ENCODE results near the gene TOMT. TPM values are rescaled to one million over a fixed set of nuclear protein-coding genes. Genes with fewer than 3 reads are reported as not detected.

Gene TOMT
- total and polyA plus RNA-seq, 2 experiments from 2014 or later, result not detected

GRCh38 chr11:72154816-72155215 lies 49.1 kb downstream of the TOMT start:
- no peak overlapping the region for H3K27ac ChIP-seq
- TF ChIP-seq CTCF (IDR thresholded peaks at IDR 0.05; ENCODE audit: low read depth, low read length), result no peak
- no peaks in the 10 kb centered on the region for H3K9me3 ChIP-seq (ENCODE audit: low read depth)
- no peak for DNase-seq (ENCODE audit: low read depth in 1 of 2, low spot score in 1 of 2)
- H3K36me3 ChIP-seq, result no peaks in the 10 kb centered on the region
- H3K4me1 ChIP-seq (ENCODE audit: low read depth), result no peaks in the 10 kb centered on the region
- H3K27me3 ChIP-seq, result peaks cover 8% of the 10 kb centered on the region
- no peak overlapping the region for H3K4me3 ChIP-seq

GRCh38 chr11:72155751-72156150 lies 50.0 kb downstream of the TOMT start:
- TF ChIP-seq CTCF (IDR thresholded peaks at IDR 0.05; ENCODE audit: low read depth, low read length), result no peak
- H3K9me3 ChIP-seq (ENCODE audit: low read depth), result no peaks in the 10 kb centered on the region
- H3K36me3 ChIP-seq, result no peaks in the 10 kb centered on the region
- peaks cover 12% of the 10 kb centered on the region for H3K27me3 ChIP-seq
- H3K27ac ChIP-seq, result no peak overlapping the region
- H3K4me3 ChIP-seq, result no peak overlapping the region
- H3K4me1 ChIP-seq (ENCODE audit: low read depth), result no peaks in the 10 kb centered on the region
- DNase-seq (ENCODE audit: low read depth in 1 of 2, low spot score in 1 of 2), result no peak

- Histone ChIP-seq H3K4me3 (no peak overlapping the region), H3K9me3 (ENCODE audit: low read depth) (no peaks in the 10 kb centered on the region), H3K4me1 (ENCODE audit: low read depth) (no peaks in the 10 kb centered on the region), H3K27ac (no peak overlapping the region), H3K36me3 (no peaks in the 10 kb centered on the region), H3K27me3 (peaks cover 12% of the 10 kb centered on the region)
- DNase-seq (ENCODE audit: low read depth in 1 of 2, low spot score in 1 of 2), result no peak
- no peak for TF ChIP-seq CTCF (IDR thresholded peaks at IDR 0.05; ENCODE audit: low read depth, low read length)
Observed at GRCh38 chr11:72157131-72157530, 51.4 kb downstream of the TOMT start.

Other genes starting within 250 kb of the TOMT start
- not detected in 2 replicates for gene DEFB131B, start 227.5 kb upstream of the TOMT start, total RNA-seq
- not detected in 2 replicates for gene DEFB131B, start 227.5 kb upstream of the TOMT start, polyA plus RNA-seq
- gene XNDC1N, start 177.3 kb upstream of the TOMT start, total RNA-seq, result 8.0 and 8.8 TPM in 2 replicates
- 6.3 and 7.9 TPM in 2 replicates for gene XNDC1N, start 177.3 kb upstream of the TOMT start, polyA plus RNA-seq
- gene RNF121, start 176.9 kb upstream of the TOMT start, total RNA-seq, result 27.7 and 28.6 TPM in 2 replicates
- gene RNF121, start 176.9 kb upstream of the TOMT start, polyA plus RNA-seq, result 16.2 and 16.8 TPM in 2 replicates
- gene IL18BP, start 107.0 kb upstream of the TOMT start, total RNA-seq, result 3.5 and 7.3 TPM in 2 replicates
- gene IL18BP, start 107.0 kb upstream of the TOMT start, polyA plus RNA-seq, result 1.2 and 2.8 TPM in 2 replicates
- 189 and 417 TPM in 2 replicates for gene NUMA1, start 25.4 kb upstream of the TOMT start, total RNA-seq
- 119 and 161 TPM in 2 replicates for gene NUMA1, start 25.4 kb upstream of the TOMT start, polyA plus RNA-seq
- gene LRRC51, start 25.1 kb upstream of the TOMT start, total RNA-seq, result 4.3 and 5.4 TPM in 2 replicates
- 5.6 and 7.3 TPM in 2 replicates for gene LRRC51, start 25.1 kb upstream of the TOMT start, polyA plus RNA-seq
- 100 and 147 TPM in 2 replicates for gene LAMTOR1, start 2.6 kb upstream of the TOMT start, total RNA-seq
- gene LAMTOR1, start 2.6 kb upstream of the TOMT start, polyA plus RNA-seq, result 137 and 180 TPM in 2 replicates
- gene ANAPC15, start 6.8 kb downstream of the TOMT start, total RNA-seq, result 49.9 and 54.2 TPM in 2 replicates
- 59.7 and 101 TPM in 2 replicates for gene ANAPC15, start 6.8 kb downstream of the TOMT start, polyA plus RNA-seq
- not detected in 2 replicates for gene FOLR3, start 29.8 kb downstream of the TOMT start, total RNA-seq
- not detected in 2 replicates for gene FOLR3, start 29.8 kb downstream of the TOMT start, polyA plus RNA-seq
- 0.88 and 1.8 TPM in 2 replicates for gene FOLR1, start 86.2 kb downstream of the TOMT start, total RNA-seq
- gene FOLR1, start 86.2 kb downstream of the TOMT start, polyA plus RNA-seq, result 3.1 and 3.9 TPM in 2 replicates
- not detected in 2 replicates for gene FOLR2, start 110.9 kb downstream of the TOMT start, total RNA-seq
- not detected in 2 replicates for gene FOLR2, start 110.9 kb downstream of the TOMT start, polyA plus RNA-seq
- gene INPPL1, start 118.8 kb downstream of the TOMT start, total RNA-seq, result 178 and 182 TPM in 2 replicates
- gene INPPL1, start 118.8 kb downstream of the TOMT start, polyA plus RNA-seq, result 130 and 156 TPM in 2 replicates
- gene PHOX2A, start 138.3 kb downstream of the TOMT start, total RNA-seq, result 0.30 and 0.92 TPM in 2 replicates
- gene PHOX2A, start 138.3 kb downstream of the TOMT start, polyA plus RNA-seq, result 0.50 TPM in 1 of 2 replicates, not detected in the other

Data from cardiac muscle cell (in vitro differentiated cells and primary cell).